DOHH2 (cell line): ENCODE measurements around the gene KIF22.

ENCODE experiments used
- H3F3A ChIP-seq: fragments of 200-600 bp; sonication (generic), shearing (Covaris generic); 2 replicates; pipeline ENCODE4 v1.6.0; 2016; ENCODE audit warnings: antibody characterized with exemption, mild to moderate bottlenecking; ENCODE audit not compliant: control insufficient read depth, insufficient read depth
- H3K27ac ChIP-seq: fragments of 200-600 bp; sonication (generic); 2 replicates; pipeline ENCODE4 v1.5.1; 2014; ENCODE audit warnings: low read depth, mild to moderate bottlenecking, low read length, moderate library complexity
- H3K27me3 ChIP-seq: fragments of 200-600 bp; sonication (generic); 2 replicates; pipeline ENCODE4 v1.6.1; 2014; ENCODE audit warnings: mild to moderate bottlenecking, low read length, mixed read lengths; ENCODE audit not compliant: control insufficient read depth
- H3K36me3 ChIP-seq: fragments of 200-600 bp; sonication (generic); 2 replicates; pipeline ENCODE4 v1.6.1; 2014; ENCODE audit warnings: mild to moderate bottlenecking, low read length, moderate library complexity, mixed read lengths; ENCODE audit not compliant: control insufficient read depth
- H3K4me1 ChIP-seq: fragments of 200-600 bp; sonication (generic); 2 replicates; pipeline ENCODE4 v1.6.1; 2014; ENCODE audit warnings: mild to moderate bottlenecking, low read length, mixed read lengths; ENCODE audit not compliant: control insufficient read depth
- H3K4me2 ChIP-seq: fragments of 200-600 bp; sonication (generic); 2 replicates; pipeline ENCODE4 v1.6.0; 2014; ENCODE audit warnings: mild to moderate bottlenecking, low read length, moderate library complexity
- H3K4me3 ChIP-seq: fragments of 200-600 bp; sonication (generic); 2 replicates; pipeline ENCODE4 v1.5.1; 2014; ENCODE audit warnings: mild to moderate bottlenecking, low read length, mixed read lengths
- H3K79me2 ChIP-seq: fragments of 200-600 bp; sonication (generic); 2 replicates; pipeline ENCODE4 v1.6.1; 2014; ENCODE audit warnings: mild to moderate bottlenecking, low read length, mixed read lengths; ENCODE audit not compliant: control insufficient read depth
- H3K9me2 ChIP-seq: fragments of 200-600 bp; sonication (generic); replicated peaks from 2 replicates; pipeline ENCODE4 v1.6.1; 2014; ENCODE audit warnings: mild to moderate bottlenecking, low read length, mixed read lengths; ENCODE audit not compliant: control insufficient read depth
- H3K9me3 ChIP-seq: fragments of 200-600 bp; sonication (generic); 2 replicates; pipeline ENCODE4 v1.6.1; 2014; ENCODE audit warnings: antibody characterized with exemption, low read length, mixed read lengths; ENCODE audit not compliant: control insufficient read depth, insufficient read depth
- H4K20me1 ChIP-seq: fragments of 200-600 bp; sonication (generic); 2 replicates; pipeline ENCODE4 v1.6.0; 2014; ENCODE audit warnings: low read depth, mild to moderate bottlenecking, antibody characterized with exemption, low read length, moderate library complexity; ENCODE audit not compliant: control insufficient read depth, insufficient read depth
- EZH2phosphoT487 ChIP-seq: fragments of 200-600 bp; sonication (generic); IDR thresholded peaks from 2 replicates; pipeline ENCODE4 v1.6.1; 2017; ENCODE audit warnings: borderline replicate concordance, mild to moderate bottlenecking, antibody characterized with exemption, low read length, moderate library complexity, mixed read lengths
- TF ChIP-seq, protein P1 (sequence below): fragments of 200-600 bp; sonication (generic); IDR thresholded peaks from one replicate; pipeline ENCODE4 v1.5.1; 2014; ENCODE audit warnings: antibody characterized with exemption, mild to moderate bottlenecking, low read depth, low read length; ENCODE audit not compliant: poor library complexity, severe bottlenecking

The KIF22 gene

GRCh38 chr16:29806641-29807425, 16.3 kb downstream of the KIF22 start:
- Histone ChIP-seq H4K20me1 (peaks cover 24% of the 10 kb centered on the region), H3K9me3 (no peaks in the 10 kb centered on the region), H3K4me3 (peak overlapping the region; percentile 97), H3K4me1 (peaks cover 67% of the 10 kb centered on the region), H3K79me2 (peaks cover 30% of the 10 kb centered on the region), H3K27ac (peak overlapping the region; percentile 89), H3K36me3 (peaks cover 70% of the 10 kb centered on the region), H3F3A (peaks cover 32% of the 10 kb centered on the region), H3K4me2 (peak overlapping the region; percentile 97), H3K27me3 (no peaks in the 10 kb centered on the region), H3K9me2 (no peaks in the 10 kb centered on the region)
- TF ChIP-seq EZH2phosphoT487, result no peak
- TF ChIP-seq, protein P1, sequence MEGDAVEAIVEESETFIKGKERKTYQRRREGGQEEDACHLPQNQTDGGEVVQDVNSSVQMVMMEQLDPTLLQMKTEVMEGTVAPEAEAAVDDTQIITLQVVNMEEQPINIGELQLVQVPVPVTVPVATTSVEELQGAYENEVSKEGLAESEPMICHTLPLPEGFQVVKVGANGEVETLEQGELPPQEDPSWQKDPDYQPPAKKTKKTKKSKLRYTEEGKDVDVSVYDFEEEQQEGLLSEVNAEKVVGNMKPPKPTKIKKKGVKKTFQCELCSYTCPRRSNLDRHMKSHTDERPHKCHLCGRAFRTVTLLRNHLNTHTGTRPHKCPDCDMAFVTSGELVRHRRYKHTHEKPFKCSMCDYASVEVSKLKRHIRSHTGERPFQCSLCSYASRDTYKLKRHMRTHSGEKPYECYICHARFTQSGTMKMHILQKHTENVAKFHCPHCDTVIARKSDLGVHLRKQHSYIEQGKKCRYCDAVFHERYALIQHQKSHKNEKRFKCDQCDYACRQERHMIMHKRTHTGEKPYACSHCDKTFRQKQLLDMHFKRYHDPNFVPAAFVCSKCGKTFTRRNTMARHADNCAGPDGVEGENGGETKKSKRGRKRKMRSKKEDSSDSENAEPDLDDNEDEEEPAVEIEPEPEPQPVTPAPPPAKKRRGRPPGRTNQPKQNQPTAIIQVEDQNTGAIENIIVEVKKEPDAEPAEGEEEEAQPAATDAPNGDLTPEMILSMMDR, result no peak

- Histone ChIP-seq H3K4me2 (peak overlapping the region; percentile 97), H3K27ac (peak overlapping the region; percentile 89), H4K20me1 (peaks cover 24% of the 10 kb centered on the region), H3K36me3 (peaks cover 64% of the 10 kb centered on the region), H3K9me3 (no peaks in the 10 kb centered on the region), H3K9me2 (no peaks in the 10 kb centered on the region), H3F3A (peaks cover 30% of the 10 kb centered on the region), H3K4me1 (peaks cover 70% of the 10 kb centered on the region), H3K79me2 (peaks cover 30% of the 10 kb centered on the region), H3K4me3 (peak overlapping the region; percentile 97), H3K27me3 (no peaks in the 10 kb centered on the region)
- TF ChIP-seq, protein P1, result peak; percentile 56
- no peak for TF ChIP-seq EZH2phosphoT487
Measured at GRCh38 chr16:29807426-29808218, 17.1 kb downstream of the KIF22 start.

GRCh38 chr16:29808219-29808900, 17.8 kb downstream of the KIF22 start:
- H3K4me3 ChIP-seq, result peak overlapping the region; percentile 97
- peaks cover 57% of the 10 kb centered on the region for H3K36me3 ChIP-seq
- no peaks in the 10 kb centered on the region for H3K9me2 ChIP-seq
- H3K27me3 ChIP-seq, result no peaks in the 10 kb centered on the region
- H4K20me1 ChIP-seq, result peaks cover 24% of the 10 kb centered on the region
- peak overlapping the region; percentile 97 for H3K4me2 ChIP-seq
- no peak for TF ChIP-seq EZH2phosphoT487
- TF ChIP-seq, protein P1, result no peak
- peaks cover 70% of the 10 kb centered on the region for H3K4me1 ChIP-seq
- no peaks in the 10 kb centered on the region for H3K9me3 ChIP-seq
- peaks cover 30% of the 10 kb centered on the region for H3K79me2 ChIP-seq
- H3K27ac ChIP-seq, result peak overlapping the region; percentile 89
- peaks cover 27% of the 10 kb centered on the region for H3F3A ChIP-seq
